ENCODE data around the gene CCDC27. TPM values are rescaled to one million over a fixed set of nuclear protein-coding genes. Genes with fewer than 3 reads are reported as not detected.
A peak's percentile ranks its signal among the peaks of the same experiment; 100 is the strongest.
"Not testable (repeated sequence)": the region's sequence is repeated elsewhere in the genome, so short reads cannot be mapped to it uniquely, and the experiment has no call there.

Gene CCDC27
- total and polyA plus RNA-seq, 2 of the 13 experiments (the other 11 are each of a cell fraction or from before 2014, with no cell fraction given): not detected

- H3K9me3 ChIP-seq (ENCODE audit: low read length): no peaks in the 10 kb centered on the region
- peaks cover 5% of the 10 kb centered on the region; the same call in 1 of the 2 replicates for H4K20me1 ChIP-seq (ENCODE audit: insufficient read depth, low read length)
- no peak overlapping the region for H3K9ac ChIP-seq (ENCODE audit: insufficient read depth, low read depth, low read length)
- H3K79me2 ChIP-seq (ENCODE audit: insufficient read depth, low read length): no peaks in the 10 kb centered on the region
- peaks cover 1% of the 10 kb centered on the region for H3K4me1 ChIP-seq (ENCODE audit: insufficient read depth, low read length)
- H2AFZ ChIP-seq (ENCODE audit: low read length): no peak overlapping the region
- H3K27ac ChIP-seq (ENCODE audit: extremely low read length, insufficient read depth, low read length): no peak overlapping the region
- ChIA-PET CTCF (ENCODE audit: low intra/inter-chr PET ratio, low total read pairs) (interaction anchor here (2.4 kb wide), 1 partner anchor 27 kb away, joined by 20 read pairs; no protein-coding TSS in a partner anchor), POLR2A (no interaction called here)
- intact Hi-C loops (cut with micrococcal nuclease; ENCODE audit: unreplicated experiment): no loop called here
- H3K4me2 ChIP-seq (ENCODE audit: low read depth, low read length): no peak overlapping the region
- H3K27me3 ChIP-seq (ENCODE audit: control insufficient read depth in 1 of 2, insufficient read depth in 2 of 2, low read length in 2 of 2): peaks cover 3 to 16% of the 10 kb centered on the region in 2 experiments; a peak in 4 of 5 replicates
- TF ChIP-seq TOE1 (CRISPR knock-in tag; IDR thresholded peaks at IDR 0.05): no peak
- peak; percentile 95 for TF ChIP-seq HNRNPL (IDR thresholded peaks at IDR 0.05; ENCODE audit: low read depth, low read length)
- no peak overlapping the region for H3K4me3 ChIP-seq (replicated peaks in 1 of 3; ENCODE audit: insufficient read depth in 1 of 3, low read depth in 2 of 3, low read length in 3 of 3)
- in situ Hi-C loops (cut with HindIII; ENCODE audit: extremely low pct_ligation_motif_present, low pct_unique_long_range_greater_than_20kb): loop anchor here (5.0 kb wide), 1 partner anchor 36 kb away; no protein-coding TSS in a partner anchor
- DNase-seq (ENCODE audit: low spot score): no peak
- H3K36me3 ChIP-seq (replicated peaks in 1 of 2; ENCODE audit: control insufficient read depth in 1 of 2, insufficient read depth in 2 of 2, low read length in 2 of 2): no peaks in the 10 kb centered on the region
- WGBS (ENCODE audit: low lambda C conversion rate): no CpG with 5 or more reads among the region's 3 CpGs
- no peak for ATAC-seq
- FAIRE-seq: no peak
- BruUV-seq (replicated peaks): no TSS peak
These were observed 29.4 kb upstream of the CCDC27 start for GRCh38 chr1:3722846-3723245.

- not testable (repeated sequence) for H3K36me3 ChIP-seq (replicated peaks in 1 of 2; ENCODE audit: control insufficient read depth in 1 of 2, insufficient read depth in 2 of 2, low read length in 2 of 2); H3K4me1 ChIP-seq (ENCODE audit: insufficient read depth, low read length); BruUV-seq (replicated peaks); H3K4me2 ChIP-seq (ENCODE audit: low read depth, low read length); H3K4me3 ChIP-seq (replicated peaks in 1 of 3; ENCODE audit: insufficient read depth in 1 of 3, low read depth in 2 of 3, low read length in 3 of 3); H4K20me1 ChIP-seq (ENCODE audit: insufficient read depth, low read length); H3K79me2 ChIP-seq (ENCODE audit: insufficient read depth, low read length); H2AFZ ChIP-seq (ENCODE audit: low read length); H3K9me3 ChIP-seq (ENCODE audit: low read length); H3K27ac ChIP-seq (ENCODE audit: extremely low read length, insufficient read depth, low read length); H3K9ac ChIP-seq (ENCODE audit: insufficient read depth, low read depth, low read length); H3K27me3 ChIP-seq (ENCODE audit: control insufficient read depth in 1 of 2, insufficient read depth in 2 of 2, low read length in 2 of 2)
- DNase-seq (ENCODE audit: low spot score): peak; percentile 55
- ChIA-PET CTCF (ENCODE audit: low intra/inter-chr PET ratio, low total read pairs) (interaction anchor here (1.1 to 2.4 kb wide), 2 partner anchors 29 to 234 kb away, joined by 3 to 20 read pairs; no protein-coding TSS in a partner anchor), POLR2A (interaction anchor here (0.6 to 0.7 kb wide), 2 partner anchors 10 to 51 kb away, joined by 3 read pairs; no protein-coding TSS in a partner anchor)
- peak; percentile 62 for TF ChIP-seq RAD21 (CRISPR knock-in tag; IDR thresholded peaks at IDR 0.05)
- TF ChIP-seq HIVEP1 (CRISPR knock-in tag; IDR thresholded peaks at IDR 0.05): peak; percentile 60; the same call in 1 of the 2 replicates
- peak; percentile 91 for TF ChIP-seq CTCF (CRISPR knock-in tag; IDR thresholded peaks at IDR 0.05)
- TF ChIP-seq ZNF572 (CRISPR knock-in tag; IDR thresholded peaks at IDR 0.05): peak; percentile 41; the same call in 1 of the 2 replicates
- TF ChIP-seq STAG1 (CRISPR knock-in tag; IDR thresholded peaks at IDR 0.05): peak; percentile 79
- TF ChIP-seq ZNF501 (CRISPR knock-in tag; IDR thresholded peaks at IDR 0.05): 0 out of 2 replicates have a peak, but pooled peaks have one; percentile 19
- peak; percentile 25; the same call in 1 of the 2 replicates for TF ChIP-seq ZFX (CRISPR knock-in tag; IDR thresholded peaks at IDR 0.05; ENCODE audit: low read depth)
- TF ChIP-seq HNF1B (CRISPR knock-in tag; IDR thresholded peaks at IDR 0.05): peak; percentile 41; the same call in 1 of the 2 replicates
- TF ChIP-seq XRCC5 (optimal IDR thresholded peaks at IDR 0.05; ENCODE audit: low read length): peak; percentile 41
- peak; percentile 42 for TF ChIP-seq SMC3 (IDR thresholded peaks at IDR 0.05; ENCODE audit: low read length)
- 0 out of 2 replicates have a peak, but pooled peaks have one; percentile 31 for TF ChIP-seq ZFP90 (CRISPR knock-in tag; IDR thresholded peaks at IDR 0.05; ENCODE audit: borderline replicate concordance)
- intact Hi-C loops (cut with micrococcal nuclease; ENCODE audit: unreplicated experiment): loop anchor here (1.0 kb wide), 1 partner anchor 29 kb away; no protein-coding TSS in a partner anchor
- FAIRE-seq: peak; percentile 71
- WGBS (ENCODE audit: low lambda C conversion rate): 35% methylated on average over 18 of the region's 18 CpGs
- in situ Hi-C loops (cut with HindIII; ENCODE audit: extremely low pct_ligation_motif_present, low pct_unique_long_range_greater_than_20kb): loop anchor here (5.0 kb wide), 1 partner anchor 37 kb away; no protein-coding TSS in a partner anchor
- peak; percentile 60 for ATAC-seq
These were observed 27.7 kb upstream of the CCDC27 start for GRCh38 chr1:3724416-3725030.
